Glutamatergic neuron (in vitro differentiated cells): Measurements from ENCODE around the gene DPF3. TPM values are rescaled to one million over a fixed set of nuclear protein-coding genes. Genes with fewer than 3 reads are reported as not detected.
A peak's percentile ranks its signal among the peaks of the same experiment; 100 is the strongest.

Experiments
- DNase-seq: peaks from one replicate; pipeline ENCODE4 v3.0.0; 2022
- H3K27ac Mint-ChIP-seq: one replicate; pipeline ENCODE4 v1.8.0; 2020; ENCODE audit warnings: mild to moderate bottlenecking, mixed read lengths, inconsistent platforms; ENCODE audit not compliant: unreplicated experiment
- H3K27me3 Mint-ChIP-seq: one replicate; pipeline ENCODE4 v1.8.0; 2020; ENCODE audit warnings: mild to moderate bottlenecking, moderate library complexity, mixed read lengths, inconsistent platforms; ENCODE audit not compliant: unreplicated experiment
- H3K36me3 Mint-ChIP-seq: one replicate; pipeline ENCODE4 v1.8.0; 2020; ENCODE audit warnings: mild to moderate bottlenecking, mixed read lengths, inconsistent platforms; ENCODE audit not compliant: unreplicated experiment
- H3K4me1 Mint-ChIP-seq: one replicate; pipeline ENCODE4 v1.8.0; 2020; ENCODE audit warnings: mild to moderate bottlenecking, low read depth, mixed read lengths, inconsistent platforms; ENCODE audit not compliant: unreplicated experiment
- H3K4me3 Mint-ChIP-seq: one replicate; pipeline ENCODE4 v1.8.0; 2020; ENCODE audit warnings: mild to moderate bottlenecking, mixed read lengths, inconsistent platforms; ENCODE audit not compliant: unreplicated experiment
- H3K9me3 Mint-ChIP-seq: one replicate; pipeline ENCODE4 v1.8.0; 2020; ENCODE audit warnings: mild to moderate bottlenecking, moderate library complexity, mixed read lengths, inconsistent platforms; ENCODE audit not compliant: unreplicated experiment
- CTCF ChIP-seq: fragments of 200-600 bp; sonication (generic); IDR thresholded peaks from one replicate; pipeline ENCODE4 v1.5.0; 2021; ENCODE audit not compliant: partially characterized antibody, unreplicated experiment
- total RNA-seq: library from RNA; stranded (reverse); fragmentation: NEBNext Ultra II Directional; extraction: Animal tissue kit (Norgen Biotek cat#: 25700); gene quantifications from one replicate; pipeline ENCODE4 v1.2.1, GENCODE V29; 2021; ENCODE audit not compliant: unreplicated experiment

DPF3 gene
- total RNA-seq, 1 donor from 2014 or later = 13.7 TPM

- no peak overlapping the region for H3K27ac Mint-ChIP-seq
- no peak for TF ChIP-seq CTCF
- no peak overlapping the region for H3K4me3 Mint-ChIP-seq
Measured at GRCh38 chr14:72906316-72906715, 12.4 kb upstream of the DPF3 start.

GRCh38 chr14:72904840-72905561 lies 11.1 kb upstream of the DPF3 start:
- Mint-ChIP-seq H3K36me3 (no peaks in the 10 kb centered on the region), H3K27ac (no peak overlapping the region), H3K9me3 (peaks cover 4% of the 10 kb centered on the region), H3K4me1 (no peaks in the 10 kb centered on the region), H3K27me3 (peaks cover 4% of the 10 kb centered on the region), H3K4me3 (no peak overlapping the region)
- DNase-seq = peak; percentile 64
- TF ChIP-seq CTCF = peak; percentile 97

More at GRCh38 chr14:72906316-72906715, 12.4 kb upstream of the DPF3 start:
- Mint-ChIP-seq H3K9me3 (peaks cover 2% of the 10 kb centered on the region), H3K4me1 (no peaks in the 10 kb centered on the region), H3K27me3 (no peaks in the 10 kb centered on the region), H3K36me3 (no peaks in the 10 kb centered on the region)
- DNase-seq = no peak

- peaks cover 4% of the 10 kb centered on the region for H3K27me3 Mint-ChIP-seq
- DNase-seq = no peak
- peaks cover 4% of the 10 kb centered on the region for H3K9me3 Mint-ChIP-seq
- no peak overlapping the region for H3K4me3 Mint-ChIP-seq
- no peaks in the 10 kb centered on the region for H3K36me3 Mint-ChIP-seq
- no peak for TF ChIP-seq CTCF
- H3K4me1 Mint-ChIP-seq = no peaks in the 10 kb centered on the region
- H3K27ac Mint-ChIP-seq = no peak overlapping the region
Measured at GRCh38 chr14:72904218-72904617, 10.3 kb upstream of the DPF3 start.

- peaks cover 4% of the 10 kb centered on the region for H3K27me3 Mint-ChIP-seq
- H3K27ac Mint-ChIP-seq = no peak overlapping the region
- no peak overlapping the region for H3K4me3 Mint-ChIP-seq
- DNase-seq = no peak
- peaks cover 4% of the 10 kb centered on the region for H3K9me3 Mint-ChIP-seq
- no peaks in the 10 kb centered on the region for H3K4me1 Mint-ChIP-seq
- H3K36me3 Mint-ChIP-seq = no peaks in the 10 kb centered on the region
- no peak for TF ChIP-seq CTCF
Measured at GRCh38 chr14:72903716-72904115, 9.8 kb upstream of the DPF3 start.

GRCh38 chr14:72902801-72903530 lies 9.1 kb upstream of the DPF3 start:
- H3K4me3 Mint-ChIP-seq = no peak overlapping the region
- TF ChIP-seq CTCF = no peak

More at GRCh38 chr14:72902801-72903530, 9.1 kb upstream of the DPF3 start:
- H3K9me3 Mint-ChIP-seq = peaks cover 4% of the 10 kb centered on the region
- no peaks in the 10 kb centered on the region for H3K4me1 Mint-ChIP-seq
- DNase-seq = no peak
- peaks cover 4% of the 10 kb centered on the region for H3K27me3 Mint-ChIP-seq
- H3K27ac Mint-ChIP-seq = no peak overlapping the region
- H3K36me3 Mint-ChIP-seq = no peaks in the 10 kb centered on the region
